ENCODE data around the gene FFAR3.

Gene FFAR3

GRCh38 chr19:35404879-35405622 is 46.8 kb downstream of the FFAR3 start:
- DNase-seq: no peak

- DNase-seq: no peak
Measured at GRCh38 chr19:35407619-35408018, 49.4 kb downstream of the FFAR3 start.

GRCh38 chr19:35408284-35409171 is 50.3 kb downstream of the FFAR3 start:
- DNase-seq: no peak

- DNase-seq: no peak
Measured at GRCh38 chr19:35409191-35409590, 50.9 kb downstream of the FFAR3 start.
